HFF-Myc (cell line): ENCODE results near the gene SIN3B.
"Not testable (repeated sequence)": the region's sequence is repeated elsewhere in the genome, so short reads cannot be mapped to it uniquely, and the experiment has no call there.

ENCODE experiments used
- DNase-seq: peaks from one replicate; pipeline ENCODE4 v3.0.0-alpha.2; 2011; ENCODE audit warnings: low read depth; ENCODE audit errors: extremely low read depth
- H3K4me3 ChIP-seq: replicated peaks from 2 replicates; pipeline ENCODE4 v1.5.1; 2011; ENCODE audit warnings: low read depth, mild to moderate bottlenecking, control low read depth, low read length
- CTCF ChIP-seq: IDR thresholded peaks from 2 replicates; pipeline ENCODE4 v1.5.1; 2012; ENCODE audit warnings: mild to moderate bottlenecking, low read depth, low read length, control low read depth; ENCODE audit errors: missing control alignments

Gene SIN3B

GRCh38 chr19:16790051-16790450, 39.1 kb upstream of the SIN3B start:
- no peak overlapping the region for H3K4me3 ChIP-seq
- no peak for TF ChIP-seq CTCF
- no peak for DNase-seq

DNA sequence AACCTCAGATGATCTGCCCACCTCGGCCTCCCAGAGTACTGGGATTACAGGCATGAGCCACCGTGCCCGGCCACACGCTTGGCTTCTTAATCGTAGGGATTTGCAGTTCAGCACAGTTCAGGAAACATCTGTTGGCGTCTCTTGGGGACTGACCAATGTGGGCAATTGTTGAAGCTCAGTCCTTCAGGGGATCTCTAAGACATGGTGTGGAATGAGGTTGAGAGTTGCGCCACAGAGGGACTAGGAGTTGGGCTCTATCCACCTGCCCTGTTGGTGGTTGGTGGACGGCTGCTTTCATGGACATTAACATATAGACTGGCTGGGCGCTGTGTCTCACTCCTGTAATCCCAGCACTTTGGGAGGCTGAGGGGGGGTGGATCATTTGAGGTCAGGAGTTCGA, 37.3 kb upstream of the SIN3B start:
- no peak for DNase-seq
- H3K4me3 ChIP-seq = no peak overlapping the region
- TF ChIP-seq CTCF = no peak

GRCh38 chr19:16794456-16795441, 34.4 kb upstream of the SIN3B start:
- TF ChIP-seq CTCF = no peak
- no peak for DNase-seq
- no peak overlapping the region for H3K4me3 ChIP-seq

DNA sequence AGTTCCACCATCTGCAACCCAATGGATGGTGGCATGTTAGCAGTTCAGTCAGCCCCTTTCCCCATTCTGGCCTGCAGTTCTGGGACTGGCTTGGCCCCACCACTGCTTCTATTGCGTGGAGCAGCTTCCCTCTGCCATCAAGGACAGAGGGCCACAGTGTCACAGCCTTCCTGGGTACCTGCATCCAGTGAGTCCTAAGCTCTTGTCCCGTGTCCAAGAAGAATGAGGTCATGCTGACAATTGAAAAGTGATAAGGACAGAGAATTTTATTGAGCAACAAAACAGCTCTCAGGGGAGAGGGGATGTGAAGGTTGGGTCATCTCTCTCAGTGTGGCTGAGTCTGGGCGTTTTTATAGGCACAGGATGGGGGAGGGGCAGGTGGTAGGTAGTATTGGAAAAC, 33.5 kb upstream of the SIN3B start:
- H3K4me3 ChIP-seq = no peak overlapping the region
- no peak for DNase-seq
- TF ChIP-seq CTCF = no peak

GRCh38 chr19:16797876-16798275, 31.3 kb upstream of the SIN3B start:
- H3K4me3 ChIP-seq = no peak overlapping the region
- no peak for TF ChIP-seq CTCF
- DNase-seq = no peak

DNA sequence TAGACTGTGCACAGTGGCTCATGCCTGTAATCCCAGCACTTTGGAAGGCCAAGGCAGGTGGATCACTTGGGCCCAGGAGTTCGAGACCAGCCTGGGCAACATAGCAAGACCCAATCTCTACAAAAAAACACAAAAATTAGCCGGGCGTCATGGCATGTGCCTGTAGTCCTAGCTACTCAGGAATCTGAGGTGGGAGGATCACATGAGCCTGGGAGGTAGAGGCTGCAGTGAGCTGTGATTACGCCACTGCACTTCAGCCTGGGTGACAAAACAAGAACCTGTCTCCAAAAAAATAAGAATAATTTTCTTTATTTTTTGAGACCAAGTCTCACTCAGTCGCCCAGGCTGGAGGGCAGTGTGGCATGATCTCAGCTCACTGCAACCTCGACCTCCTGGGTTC, 30.9 kb upstream of the SIN3B start:
- DNase-seq, H3K4me3 ChIP-seq: not testable (repeated sequence)

- TF ChIP-seq CTCF = no peak
- no peak overlapping the region for H3K4me3 ChIP-seq
- no peak for DNase-seq
Measured at GRCh38 chr19:16799740-16800139, 29.5 kb upstream of the SIN3B start.
